Right lobe of liver (tissue), 4 donors: ENCODE data around the gene COMMD1.

Experiments used
- POLR2A ChIP-seq: fragments of 450-650 bp; IDR thresholded peaks from one replicate; pipeline ENCODE4 v1.6.1; 2017; ENCODE audit warnings: antibody characterized with exemption, mild to moderate bottlenecking
- TF ChIP-seq, protein P1 (sequence below), 4 donors: fragments of 200-600 bp in 3 of 4; fragments of 450-650 bp in 1 of 4; IDR thresholded peaks; one replicate each; pipeline versions ENCODE4 v1.5.1 to v1.8.0; 2016 to 2022; ENCODE audit warnings: antibody characterized with exemption in 4 of 4, mild to moderate bottlenecking in 2 of 4
- donor health status: DM: no; HTN: no; CAD: no.
- donor health status: DM: no; HTN: no; CAD: no.
- donor health status: DM: no; HTN: yes; CAD: no.

DNA sequence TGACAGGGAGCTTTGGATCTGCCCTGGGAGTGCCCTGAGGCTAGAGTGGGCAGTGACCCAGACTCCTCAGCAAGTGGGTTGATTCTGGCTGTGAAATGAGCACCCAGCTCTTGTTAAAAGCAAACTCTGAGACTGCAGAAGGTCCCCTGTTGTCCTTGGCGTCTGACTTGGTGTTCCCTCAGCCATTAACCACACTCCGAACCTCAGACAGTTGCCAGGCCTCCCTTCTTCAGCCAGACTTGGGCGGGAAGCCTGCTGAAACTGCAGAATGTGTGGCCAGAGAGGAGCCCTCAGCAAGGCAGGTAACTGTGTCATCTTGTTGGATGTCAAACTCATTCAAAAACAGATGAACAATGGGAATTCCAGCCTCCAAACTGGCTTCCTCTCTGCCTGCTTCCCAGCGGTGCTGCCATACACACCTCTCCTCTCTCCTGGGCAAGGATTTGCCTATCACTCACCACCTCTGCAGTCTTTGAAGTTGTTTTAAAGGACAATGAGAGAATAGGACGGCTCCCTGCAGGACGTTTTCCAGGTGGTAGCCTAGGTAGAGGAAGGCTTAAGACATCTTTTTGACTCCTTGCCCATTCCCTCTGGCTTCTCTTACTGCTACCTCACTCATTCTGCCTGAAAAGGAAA is 251.5 kb downstream of the COMMD1 start:
- no peak for TF ChIP-seq POLR2A
- TF ChIP-seq, protein P1, sequence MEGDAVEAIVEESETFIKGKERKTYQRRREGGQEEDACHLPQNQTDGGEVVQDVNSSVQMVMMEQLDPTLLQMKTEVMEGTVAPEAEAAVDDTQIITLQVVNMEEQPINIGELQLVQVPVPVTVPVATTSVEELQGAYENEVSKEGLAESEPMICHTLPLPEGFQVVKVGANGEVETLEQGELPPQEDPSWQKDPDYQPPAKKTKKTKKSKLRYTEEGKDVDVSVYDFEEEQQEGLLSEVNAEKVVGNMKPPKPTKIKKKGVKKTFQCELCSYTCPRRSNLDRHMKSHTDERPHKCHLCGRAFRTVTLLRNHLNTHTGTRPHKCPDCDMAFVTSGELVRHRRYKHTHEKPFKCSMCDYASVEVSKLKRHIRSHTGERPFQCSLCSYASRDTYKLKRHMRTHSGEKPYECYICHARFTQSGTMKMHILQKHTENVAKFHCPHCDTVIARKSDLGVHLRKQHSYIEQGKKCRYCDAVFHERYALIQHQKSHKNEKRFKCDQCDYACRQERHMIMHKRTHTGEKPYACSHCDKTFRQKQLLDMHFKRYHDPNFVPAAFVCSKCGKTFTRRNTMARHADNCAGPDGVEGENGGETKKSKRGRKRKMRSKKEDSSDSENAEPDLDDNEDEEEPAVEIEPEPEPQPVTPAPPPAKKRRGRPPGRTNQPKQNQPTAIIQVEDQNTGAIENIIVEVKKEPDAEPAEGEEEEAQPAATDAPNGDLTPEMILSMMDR (IDR thresholded peaks at IDR 0.05): no peak
